NCI-H146 (cell line): ENCODE measurements around the gene OR5AU1.

Experiments
- DNase-seq: peaks from one replicate; lab custom pipeline; 2025; lab: John Stamatoyannopoulos, UW

The OR5AU1 gene

GRCh38 chr14:21155963-21156362 lies at the start of gene OR5AU1:
OR5AU1 (minus strand) TSS chr14:21156063; CDS start chr14:21155872, 191 bp downstream.
- no peak for DNase-seq

- no peak for DNase-seq
Observed at GRCh38 chr14:21205026-21205677, 49.3 kb upstream of the OR5AU1 start.

GRCh38 chr14:21204167-21205025 lies 48.5 kb upstream of the OR5AU1 start:
- DNase-seq = no peak

GRCh38 chr14:21203470-21204166 lies 47.8 kb upstream of the OR5AU1 start:
- DNase-seq = no peak

- no peak for DNase-seq
Observed at GRCh38 chr14:21202463-21203358, 46.8 kb upstream of the OR5AU1 start.

GRCh38 chr14:21201732-21202462 lies 46.0 kb upstream of the OR5AU1 start:
- no peak for DNase-seq

- DNase-seq = no peak
Observed at GRCh38 chr14:21200752-21201461, 45.0 kb upstream of the OR5AU1 start.

- no peak for DNase-seq
Observed at GRCh38 chr14:21199611-21200560, 44.0 kb upstream of the OR5AU1 start.

- no peak for DNase-seq
Observed at GRCh38 chr14:21197418-21198205, 41.7 kb upstream of the OR5AU1 start.

- no peak for DNase-seq
Observed at GRCh38 chr14:21194597-21194996, 38.7 kb upstream of the OR5AU1 start.

- DNase-seq = no peak
Observed at GRCh38 chr14:21192875-21193535, 37.1 kb upstream of the OR5AU1 start.

- no peak for DNase-seq
Observed at GRCh38 chr14:21192447-21192822, 36.6 kb upstream of the OR5AU1 start.

- DNase-seq = peak; percentile 90
Observed at GRCh38 chr14:21191809-21192446, 36.1 kb upstream of the OR5AU1 start.

GRCh38 chr14:21191261-21191808 lies 35.5 kb upstream of the OR5AU1 start:
- DNase-seq = peak; percentile 46

GRCh38 chr14:21185491-21185890 lies 29.6 kb upstream of the OR5AU1 start:
- no peak for DNase-seq

GRCh38 chr14:21184254-21184653 lies 28.4 kb upstream of the OR5AU1 start:
- no peak for DNase-seq

GRCh38 chr14:21182166-21182565 lies 26.3 kb upstream of the OR5AU1 start:
- no peak for DNase-seq
